ENCODE results near the gene C1orf198.

GRCh38 chr1:230792691-230793462, 75.4 kb downstream of the C1orf198 start:
- TF ChIP-seq YY1 (IDR thresholded peaks at IDR 0.05; ENCODE audit: insufficient read depth, insufficient read length) (no peak), ZNF274 (IDR thresholded peaks at IDR 0.05; ENCODE audit: low read depth, low read length) (no peak)
